GM20431 (cell line): ENCODE measurements around the gene ESM1.
"Not testable (repeated sequence)": the region's sequence is repeated elsewhere in the genome, so short reads cannot be mapped to it uniquely, and the experiment has no call there.

Source experiments
- in situ Hi-C: fragments of 300-500 bp; cut with MseI, MboI; formaldehyde crosslinking; loops from one replicate; pipeline ENCODE4 v1.15.0; 2020; ENCODE audit warnings: low sequenced_read_pairs; ENCODE audit not compliant: unreplicated experiment

Gene ESM1

GRCh38 chr5:54985301-54986268 is at the start of gene ESM1:
Gene ESM1 (minus strand): TSS chr5:54985593. CDS start chr5:54985517, 76 bp downstream.
- in situ Hi-C loops, result no loop called here

GRCh38 chr5:55033568-55033967 is 48.2 kb upstream of the ESM1 start:
- in situ Hi-C loops, result no loop called here

- in situ Hi-C loops, result no loop called here
Observed at GRCh38 chr5:55031492-55031891, 46.1 kb upstream of the ESM1 start.

- in situ Hi-C loops, result no loop called here
Observed at GRCh38 chr5:55030676-55031369, 45.4 kb upstream of the ESM1 start.

- in situ Hi-C loops, result no loop called here
Observed at GRCh38 chr5:55030220-55030619, 44.8 kb upstream of the ESM1 start.

- in situ Hi-C loops, result no loop called here
Observed at GRCh38 chr5:55027595-55027994, 42.2 kb upstream of the ESM1 start.

GRCh38 chr5:55022450-55022849 is 37.1 kb upstream of the ESM1 start:
- in situ Hi-C loops, result no loop called here

GRCh38 chr5:55021821-55022220 is 36.4 kb upstream of the ESM1 start:
- in situ Hi-C loops, result no loop called here

GRCh38 chr5:55021410-55021809 is 36.0 kb upstream of the ESM1 start:
- in situ Hi-C loops, result no loop called here

- in situ Hi-C loops, result not testable (repeated sequence)
Observed at GRCh38 chr5:55010149-55010548, 24.8 kb upstream of the ESM1 start.

GRCh38 chr5:55004729-55005128 is 19.3 kb upstream of the ESM1 start:
- in situ Hi-C loops, result no loop called here

GRCh38 chr5:55003432-55004065 is 18.2 kb upstream of the ESM1 start:
- in situ Hi-C loops, result no loop called here

- in situ Hi-C loops, result not testable (repeated sequence)
Observed at GRCh38 chr5:55002166-55002565, 16.8 kb upstream of the ESM1 start.

GRCh38 chr5:54997081-54997480 is 11.7 kb upstream of the ESM1 start:
- in situ Hi-C loops, result no loop called here

GRCh38 chr5:54996466-54996865 is 11.1 kb upstream of the ESM1 start:
- in situ Hi-C loops, result no loop called here

GRCh38 chr5:54995168-54995567 is 9.8 kb upstream of the ESM1 start:
- in situ Hi-C loops, result no loop called here

- in situ Hi-C loops, result no loop called here
Observed at GRCh38 chr5:54994628-54995027, 9.2 kb upstream of the ESM1 start.

- in situ Hi-C loops, result no loop called here
Observed at GRCh38 chr5:54993318-54993717, 7.9 kb upstream of the ESM1 start.

GRCh38 chr5:54991416-54991815 is 6.0 kb upstream of the ESM1 start:
- in situ Hi-C loops, result no loop called here

GRCh38 chr5:54990841-54991258 is 5.5 kb upstream of the ESM1 start:
- in situ Hi-C loops, result no loop called here

- in situ Hi-C loops, result no loop called here
Observed at GRCh38 chr5:54988817-54989216, 3.4 kb upstream of the ESM1 start.
